HepG2 (cell line): ENCODE results near the gene ELP5. TPM values are rescaled to one million over a fixed set of nuclear protein-coding genes. Genes with fewer than 3 reads are reported as not detected.

Source experiments
- ARHGAP35 ChIP-seq: sonication (generic); formaldehyde crosslinking; IDR thresholded peaks from 2 replicates; pipeline ENCODE4 v1.9.0; 2022; ENCODE audit warnings: mild to moderate bottlenecking, inconsistent platforms, moderate library complexity, missing genetic modification reagents, borderline replicate concordance
- MXI1 ChIP-seq: IDR thresholded peaks from 3 replicates; pipeline ENCODE4 v1.6.1; 2012; ENCODE audit warnings: low read depth, low read length, inconsistent platforms, borderline replicate concordance
- NR3C1 ChIP-seq: sonication (generic); formaldehyde crosslinking; IDR thresholded peaks from 2 replicates; pipeline ENCODE4 v1.4.0; 2020; ENCODE audit warnings: missing genetic modification reagents
- SIN3B ChIP-seq: fragments of 150-350 bp; IDR thresholded peaks from 2 replicates; pipeline ENCODE4 v1.6.1; 2014; ENCODE audit warnings: low read length
- SIX1 ChIP-seq: sonication (generic); formaldehyde crosslinking; IDR thresholded peaks from 2 replicates; pipeline ENCODE4 v1.4.0; 2020; ENCODE audit warnings: missing genetic modification reagents, borderline replicate concordance
- SYNCRIP ChIP-seq: fragments of 200-400 bp; formaldehyde crosslinking; IDR thresholded peaks from 2 replicates; pipeline ENCODE4 v1.6.1; 2018; ENCODE audit warnings: mild to moderate bottlenecking, low read depth, low read length; ENCODE audit not compliant: insufficient read depth
- ZNF577 ChIP-seq: sonication (generic); formaldehyde crosslinking; IDR thresholded peaks from 2 replicates; pipeline ENCODE4 v1.4.0; 2020; ENCODE audit warnings: mild to moderate bottlenecking, low read depth, missing genetic modification reagents, borderline replicate concordance
- ZNF83 ChIP-seq: sonication (generic); formaldehyde crosslinking; IDR thresholded peaks from 2 replicates; pipeline ENCODE4 v1.4.0; 2020; ENCODE audit warnings: missing genetic modification reagents, mild to moderate bottlenecking, borderline replicate concordance
- polyA plus RNA-seq, 8 experiments: library from polyadenylated mRNA; depleted of rRNA in 3 of 8; stranded (reverse) in 7 of 8; unstranded in 1 of 8; fragments of >200 nt; fragmentation: Illumina TruSeq in 4 of 8; extraction: Trizol in 4 of 8; gene quantifications; 2 replicates each; pipeline versions ENCODE4 v1.2.1 to v1.2.3, GENCODE V29; 2011 to 2016; ENCODE audit warnings: low read depth in 4 of 8, missing spikeins in 1 of 8, mixed read lengths in 1 of 8; ENCODE audit not compliant: insufficient read depth in 1 of 8
- total RNA-seq, 5 experiments: library from RNA; depleted of rRNA; stranded (reverse); fragments of >200 nt; fragmentation: Illumina TruSeq; extraction: Trizol; gene quantifications; 2 replicates each; pipeline ENCODE4 v1.2.3, GENCODE V29; 2016; ENCODE audit warnings: low read depth in 1 of 5
- TF ChIP-seq, protein P1 (sequence below): sonication (generic); formaldehyde crosslinking; IDR thresholded peaks from 2 replicates; pipeline ENCODE4 v1.8.0; 2022; ENCODE audit warnings: low read depth, missing genetic modification reagents
- TF ChIP-seq, protein P2 (sequence below): sonication (generic); formaldehyde crosslinking; IDR thresholded peaks from 2 replicates; pipeline ENCODE4 v1.4.0; 2020; ENCODE audit warnings: missing genetic modification reagents
- TF ChIP-seq, protein P3 (sequence below): sonication (generic); formaldehyde crosslinking; IDR thresholded peaks from 2 replicates; pipeline ENCODE4 v1.5.1; 2020; ENCODE audit warnings: mild to moderate bottlenecking, missing genetic modification reagents
- TF ChIP-seq, protein P4 (sequence below): sonication (generic); formaldehyde crosslinking; conservative IDR thresholded peaks from 2 replicates; pipeline ENCODE4 v1.4.0; 2020; ENCODE audit warnings: mild to moderate bottlenecking, missing genetic modification reagents, moderate library complexity

The ELP5 gene
- total and polyA plus RNA-seq, 2 of the 13 experiments (the other 11 are each of a cell fraction or from before 2014, with no cell fraction given), result 67.6 to 69.8 TPM

DNA sequence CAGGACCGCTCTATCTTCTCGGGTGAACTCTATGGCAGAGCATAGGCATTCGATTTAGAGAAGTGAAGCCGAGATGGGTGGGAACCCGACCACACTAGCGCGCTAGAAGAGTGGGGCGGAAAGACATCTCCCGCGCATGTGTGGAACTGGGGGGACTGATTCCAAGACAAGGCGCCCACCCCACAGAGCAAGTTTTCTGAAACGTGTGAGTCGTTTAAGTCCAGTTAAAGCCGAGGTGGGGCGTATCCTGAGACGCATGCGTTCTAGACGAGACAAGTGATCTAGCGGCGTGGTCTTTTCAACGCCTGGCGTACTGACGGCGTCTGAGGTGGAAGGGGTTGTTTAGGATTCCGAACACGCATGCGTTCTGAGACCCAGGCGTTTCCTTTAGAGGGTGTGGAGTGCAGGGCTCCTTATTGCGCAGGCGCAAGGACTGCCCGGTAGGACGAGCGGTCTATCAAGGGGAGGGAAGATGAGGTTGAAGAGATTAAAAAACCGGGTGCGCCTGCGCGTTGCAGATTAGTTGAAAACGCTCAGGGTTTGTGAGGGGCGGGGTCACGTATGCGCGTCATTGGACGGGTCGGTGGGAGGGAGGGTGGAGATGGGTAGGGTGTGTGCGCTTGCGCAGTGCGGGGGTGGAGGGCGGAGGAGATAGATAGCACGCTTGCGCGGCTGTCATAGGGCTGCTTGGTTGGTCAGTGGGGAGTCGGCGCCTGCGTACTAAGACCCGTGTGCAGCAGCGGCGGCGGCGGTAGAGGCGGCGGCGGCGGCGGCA is 55.1 kb downstream of the ELP5 start, which contains the start of gene EIF5A (continued):
- TF ChIP-seq MXI1, result peak; percentile 78; the same call in 2 of the 3 replicates
- no peak for TF ChIP-seq ZNF83 (CRISPR knock-in tag)
- TF ChIP-seq, protein P1, sequence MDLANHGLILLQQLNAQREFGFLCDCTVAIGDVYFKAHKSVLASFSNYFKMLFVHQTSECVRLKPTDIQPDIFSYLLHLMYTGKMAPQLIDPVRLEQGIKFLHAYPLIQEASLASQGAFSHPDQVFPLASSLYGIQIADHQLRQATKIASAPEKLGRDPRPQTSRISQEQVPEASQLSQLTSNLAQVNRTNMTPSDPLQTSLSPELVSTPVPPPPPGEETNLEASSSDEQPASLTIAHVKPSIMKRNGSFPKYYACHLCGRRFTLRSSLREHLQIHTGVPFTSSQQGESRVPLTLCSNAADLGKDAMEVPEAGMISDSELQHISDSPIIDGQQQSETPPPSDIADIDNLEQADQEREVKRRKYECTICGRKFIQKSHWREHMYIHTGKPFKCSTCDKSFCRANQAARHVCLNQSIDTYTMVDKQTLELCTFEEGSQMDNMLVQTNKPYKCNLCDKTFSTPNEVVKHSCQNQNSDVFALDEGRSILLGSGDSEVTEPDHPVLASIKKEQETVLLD, result peak; percentile 55; the same call in 1 of the 2 replicates
- TF ChIP-seq, protein P2, sequence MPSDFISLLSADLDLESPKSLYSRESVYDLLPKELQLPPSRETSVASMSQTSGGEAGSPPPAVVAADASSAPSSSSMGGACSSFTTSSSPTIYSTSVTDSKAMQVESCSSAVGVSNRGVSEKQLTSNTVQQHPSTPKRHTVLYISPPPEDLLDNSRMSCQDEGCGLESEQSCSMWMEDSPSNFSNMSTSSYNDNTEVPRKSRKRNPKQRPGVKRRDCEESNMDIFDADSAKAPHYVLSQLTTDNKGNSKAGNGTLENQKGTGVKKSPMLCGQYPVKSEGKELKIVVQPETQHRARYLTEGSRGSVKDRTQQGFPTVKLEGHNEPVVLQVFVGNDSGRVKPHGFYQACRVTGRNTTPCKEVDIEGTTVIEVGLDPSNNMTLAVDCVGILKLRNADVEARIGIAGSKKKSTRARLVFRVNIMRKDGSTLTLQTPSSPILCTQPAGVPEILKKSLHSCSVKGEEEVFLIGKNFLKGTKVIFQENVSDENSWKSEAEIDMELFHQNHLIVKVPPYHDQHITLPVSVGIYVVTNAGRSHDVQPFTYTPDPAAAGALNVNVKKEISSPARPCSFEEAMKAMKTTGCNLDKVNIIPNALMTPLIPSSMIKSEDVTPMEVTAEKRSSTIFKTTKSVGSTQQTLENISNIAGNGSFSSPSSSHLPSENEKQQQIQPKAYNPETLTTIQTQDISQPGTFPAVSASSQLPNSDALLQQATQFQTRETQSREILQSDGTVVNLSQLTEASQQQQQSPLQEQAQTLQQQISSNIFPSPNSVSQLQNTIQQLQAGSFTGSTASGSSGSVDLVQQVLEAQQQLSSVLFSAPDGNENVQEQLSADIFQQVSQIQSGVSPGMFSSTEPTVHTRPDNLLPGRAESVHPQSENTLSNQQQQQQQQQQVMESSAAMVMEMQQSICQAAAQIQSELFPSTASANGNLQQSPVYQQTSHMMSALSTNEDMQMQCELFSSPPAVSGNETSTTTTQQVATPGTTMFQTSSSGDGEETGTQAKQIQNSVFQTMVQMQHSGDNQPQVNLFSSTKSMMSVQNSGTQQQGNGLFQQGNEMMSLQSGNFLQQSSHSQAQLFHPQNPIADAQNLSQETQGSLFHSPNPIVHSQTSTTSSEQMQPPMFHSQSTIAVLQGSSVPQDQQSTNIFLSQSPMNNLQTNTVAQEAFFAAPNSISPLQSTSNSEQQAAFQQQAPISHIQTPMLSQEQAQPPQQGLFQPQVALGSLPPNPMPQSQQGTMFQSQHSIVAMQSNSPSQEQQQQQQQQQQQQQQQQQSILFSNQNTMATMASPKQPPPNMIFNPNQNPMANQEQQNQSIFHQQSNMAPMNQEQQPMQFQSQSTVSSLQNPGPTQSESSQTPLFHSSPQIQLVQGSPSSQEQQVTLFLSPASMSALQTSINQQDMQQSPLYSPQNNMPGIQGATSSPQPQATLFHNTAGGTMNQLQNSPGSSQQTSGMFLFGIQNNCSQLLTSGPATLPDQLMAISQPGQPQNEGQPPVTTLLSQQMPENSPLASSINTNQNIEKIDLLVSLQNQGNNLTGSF (CRISPR knock-in tag), result no peak
- no peak for TF ChIP-seq SIN3B
- no peak for TF ChIP-seq SIX1 (CRISPR knock-in tag)
- TF ChIP-seq, protein P3, sequence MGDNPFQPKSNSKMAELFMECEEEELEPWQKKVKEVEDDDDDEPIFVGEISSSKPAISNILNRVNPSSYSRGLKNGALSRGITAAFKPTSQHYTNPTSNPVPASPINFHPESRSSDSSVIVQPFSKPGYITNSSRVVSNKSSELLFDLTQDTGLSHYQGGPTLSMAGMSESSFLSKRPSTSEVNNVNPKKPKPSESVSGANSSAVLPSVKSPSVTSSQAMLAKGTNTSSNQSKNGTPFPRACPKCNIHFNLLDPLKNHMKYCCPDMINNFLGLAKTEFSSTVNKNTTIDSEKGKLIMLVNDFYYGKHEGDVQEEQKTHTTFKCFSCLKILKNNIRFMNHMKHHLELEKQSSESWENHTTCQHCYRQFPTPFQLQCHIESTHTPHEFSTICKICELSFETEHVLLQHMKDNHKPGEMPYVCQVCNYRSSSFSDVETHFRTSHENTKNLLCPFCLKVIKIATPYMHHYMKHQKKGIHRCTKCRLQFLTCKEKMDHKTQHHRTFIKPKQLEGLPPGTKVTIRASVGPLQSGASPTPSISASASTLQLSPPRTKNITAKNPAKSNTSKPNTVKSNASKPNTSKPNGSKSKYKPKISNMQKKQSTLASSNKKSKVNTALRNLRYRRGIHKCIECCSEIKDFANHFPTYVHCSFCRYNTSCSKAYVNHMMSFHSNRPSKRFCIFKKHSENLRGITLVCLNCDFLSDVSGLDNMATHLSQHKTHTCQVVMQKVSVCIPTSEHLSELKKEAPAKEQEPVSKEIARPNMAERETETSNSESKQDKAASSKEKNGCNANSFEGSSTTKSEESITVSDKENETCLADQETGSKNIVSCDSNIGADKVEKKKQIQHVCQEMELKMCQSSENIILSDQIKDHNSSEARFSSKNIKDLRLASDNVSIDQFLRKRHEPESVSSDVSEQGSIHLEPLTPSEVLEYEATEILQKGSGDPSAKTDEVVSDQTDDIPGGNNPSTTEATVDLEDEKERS (CRISPR knock-in tag), result no peak
- TF ChIP-seq SYNCRIP, result no peak
- TF ChIP-seq ARHGAP35 (CRISPR knock-in tag), result no peak
- TF ChIP-seq, protein P4, sequence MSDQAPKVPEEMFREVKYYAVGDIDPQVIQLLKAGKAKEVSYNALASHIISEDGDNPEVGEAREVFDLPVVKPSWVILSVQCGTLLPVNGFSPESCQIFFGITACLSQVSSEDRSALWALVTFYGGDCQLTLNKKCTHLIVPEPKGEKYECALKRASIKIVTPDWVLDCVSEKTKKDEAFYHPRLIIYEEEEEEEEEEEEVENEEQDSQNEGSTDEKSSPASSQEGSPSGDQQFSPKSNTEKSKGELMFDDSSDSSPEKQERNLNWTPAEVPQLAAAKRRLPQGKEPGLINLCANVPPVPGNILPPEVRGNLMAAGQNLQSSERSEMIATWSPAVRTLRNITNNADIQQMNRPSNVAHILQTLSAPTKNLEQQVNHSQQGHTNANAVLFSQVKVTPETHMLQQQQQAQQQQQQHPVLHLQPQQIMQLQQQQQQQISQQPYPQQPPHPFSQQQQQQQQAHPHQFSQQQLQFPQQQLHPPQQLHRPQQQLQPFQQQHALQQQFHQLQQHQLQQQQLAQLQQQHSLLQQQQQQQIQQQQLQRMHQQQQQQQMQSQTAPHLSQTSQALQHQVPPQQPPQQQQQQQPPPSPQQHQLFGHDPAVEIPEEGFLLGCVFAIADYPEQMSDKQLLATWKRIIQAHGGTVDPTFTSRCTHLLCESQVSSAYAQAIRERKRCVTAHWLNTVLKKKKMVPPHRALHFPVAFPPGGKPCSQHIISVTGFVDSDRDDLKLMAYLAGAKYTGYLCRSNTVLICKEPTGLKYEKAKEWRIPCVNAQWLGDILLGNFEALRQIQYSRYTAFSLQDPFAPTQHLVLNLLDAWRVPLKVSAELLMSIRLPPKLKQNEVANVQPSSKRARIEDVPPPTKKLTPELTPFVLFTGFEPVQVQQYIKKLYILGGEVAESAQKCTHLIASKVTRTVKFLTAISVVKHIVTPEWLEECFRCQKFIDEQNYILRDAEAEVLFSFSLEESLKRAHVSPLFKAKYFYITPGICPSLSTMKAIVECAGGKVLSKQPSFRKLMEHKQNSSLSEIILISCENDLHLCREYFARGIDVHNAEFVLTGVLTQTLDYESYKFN (CRISPR knock-in tag), result peak; percentile 22; the same call in 1 of the 2 replicates
- no peak for TF ChIP-seq NR3C1
- no peak for TF ChIP-seq ZNF577
